NCI-H2081 treated with DMSO at 0.1 percent for 48 hours (cell line): Measurements from ENCODE around the gene GPRIN2.
"Not testable (repeated sequence)": the region's sequence is repeated elsewhere in the genome, so short reads cannot be mapped to it uniquely, and the experiment has no call there.

Experiments
- DNase-seq: peaks from one replicate; lab custom pipeline; 2025; lab: John Stamatoyannopoulos, UW

GPRIN2 gene

GRCh38 chr10:46520941-46521340 is 35.5 kb downstream of the GPRIN2 start:
- peak; percentile 2 for DNase-seq

GRCh38 chr10:46520381-46520780 is 36.1 kb downstream of the GPRIN2 start:
- no peak for DNase-seq

GRCh38 chr10:46518028-46518725 is 38.3 kb downstream of the GPRIN2 start:
- no peak for DNase-seq

GRCh38 chr10:46517541-46517940 is 38.9 kb downstream of the GPRIN2 start:
- no peak for DNase-seq

GRCh38 chr10:46516660-46517416 is 39.6 kb downstream of the GPRIN2 start:
- no peak for DNase-seq

- no peak for DNase-seq
Measured at GRCh38 chr10:46515793-46516192, 40.7 kb downstream of the GPRIN2 start.

- DNase-seq: no peak
Measured at GRCh38 chr10:46515366-46515765, 41.1 kb downstream of the GPRIN2 start.

GRCh38 chr10:46514899-46515298 is 41.6 kb downstream of the GPRIN2 start:
- no peak for DNase-seq

GRCh38 chr10:46514431-46514861 is 42.0 kb downstream of the GPRIN2 start:
- no peak for DNase-seq

- not testable (repeated sequence) for DNase-seq
Measured at GRCh38 chr10:46513333-46513732, 43.1 kb downstream of the GPRIN2 start.

- DNase-seq: not testable (repeated sequence)
Measured at GRCh38 chr10:46512725-46513124, 43.7 kb downstream of the GPRIN2 start.

- DNase-seq: not testable (repeated sequence)
Measured at GRCh38 chr10:46512002-46512401, 44.5 kb downstream of the GPRIN2 start.
